ENCODE data around the gene SLC35F1.
A peak's percentile ranks its signal among the peaks of the same experiment; 100 is the strongest.

SLC35F1 gene

GRCh38 chr6:118206221-118206620 is 299.2 kb downstream of the SLC35F1 start:
- DNase-seq: no peak

- DNase-seq: no peak
These were observed 300.9 kb downstream of the SLC35F1 start for GRCh38 chr6:118207947-118208346.

DNA sequence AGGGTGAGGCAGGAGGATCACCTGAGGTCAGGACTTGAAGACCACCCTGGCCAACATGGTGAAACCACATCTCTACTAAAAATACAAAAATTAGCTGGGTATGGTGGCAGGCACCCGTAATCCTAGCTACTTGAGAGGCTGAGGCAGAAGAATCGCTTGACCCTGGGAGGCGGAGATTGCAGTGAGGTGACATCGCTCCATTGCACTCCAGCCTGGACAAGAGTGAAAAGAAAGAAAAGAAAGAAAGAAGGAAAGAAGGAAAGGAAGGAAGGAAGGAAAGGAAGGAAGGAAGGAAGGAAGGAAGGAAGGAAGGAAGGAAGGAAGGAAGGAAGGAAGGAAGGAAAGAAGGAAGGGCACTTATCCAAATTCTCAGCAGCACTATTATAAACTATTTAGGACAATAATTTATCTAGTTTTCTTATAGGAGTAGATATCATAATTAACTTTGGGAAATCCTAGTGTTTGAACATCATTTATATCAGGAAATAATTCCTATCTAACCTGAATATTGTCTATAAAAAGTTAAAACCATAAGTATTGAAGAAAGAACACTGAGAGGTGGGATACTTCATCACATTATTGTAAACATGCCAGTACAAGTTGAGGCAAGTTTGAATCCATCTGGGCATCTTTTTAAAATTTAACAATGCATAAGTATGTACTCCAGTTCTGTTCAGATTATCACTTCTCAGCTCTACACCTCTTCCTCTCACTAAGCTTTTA is 305.5 kb downstream of the SLC35F1 start:
- DNase-seq: no peak

GRCh38 chr6:118215269-118215668 is 308.2 kb downstream of the SLC35F1 start:
- no peak for DNase-seq

DNA sequence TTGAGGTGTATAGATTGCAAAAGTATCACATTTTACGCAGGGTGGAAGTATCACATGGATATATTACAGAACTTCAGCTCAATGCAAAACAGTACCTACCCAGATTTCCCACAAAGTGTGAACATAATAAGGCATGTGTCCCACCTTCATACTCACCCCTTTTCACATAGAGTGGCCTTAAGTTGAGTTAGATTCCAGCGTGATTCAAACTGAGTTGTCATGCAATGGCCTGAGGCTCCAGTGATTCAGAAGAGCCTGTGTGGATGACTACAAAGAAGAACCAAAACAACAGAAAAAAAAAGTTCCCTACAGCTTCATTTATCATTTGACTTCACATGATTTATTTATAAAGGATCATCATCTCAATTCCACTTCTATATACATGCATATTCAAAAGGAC is 309.7 kb downstream of the SLC35F1 start:
- DNase-seq: no peak

DNA sequence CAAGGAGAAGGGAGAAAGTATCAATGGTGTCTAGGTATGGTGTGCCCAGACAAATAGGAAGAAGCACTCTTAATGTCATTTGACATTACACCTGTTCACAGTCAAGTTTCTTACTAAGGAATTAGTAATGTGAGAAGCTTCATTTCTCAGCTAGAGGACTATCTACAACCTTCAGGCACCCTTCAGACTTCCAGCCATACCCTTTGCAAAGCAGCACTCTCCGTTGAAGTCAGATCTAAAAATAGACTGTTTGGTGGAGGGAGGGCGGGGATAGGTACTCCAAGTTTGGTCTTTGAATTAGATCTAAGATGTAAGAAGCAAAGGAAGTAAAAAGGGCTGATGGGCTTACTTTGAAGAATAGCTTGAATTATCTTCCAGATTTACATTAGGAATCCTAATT is 311.1 kb downstream of the SLC35F1 start:
- DNase-seq: no peak

DNA sequence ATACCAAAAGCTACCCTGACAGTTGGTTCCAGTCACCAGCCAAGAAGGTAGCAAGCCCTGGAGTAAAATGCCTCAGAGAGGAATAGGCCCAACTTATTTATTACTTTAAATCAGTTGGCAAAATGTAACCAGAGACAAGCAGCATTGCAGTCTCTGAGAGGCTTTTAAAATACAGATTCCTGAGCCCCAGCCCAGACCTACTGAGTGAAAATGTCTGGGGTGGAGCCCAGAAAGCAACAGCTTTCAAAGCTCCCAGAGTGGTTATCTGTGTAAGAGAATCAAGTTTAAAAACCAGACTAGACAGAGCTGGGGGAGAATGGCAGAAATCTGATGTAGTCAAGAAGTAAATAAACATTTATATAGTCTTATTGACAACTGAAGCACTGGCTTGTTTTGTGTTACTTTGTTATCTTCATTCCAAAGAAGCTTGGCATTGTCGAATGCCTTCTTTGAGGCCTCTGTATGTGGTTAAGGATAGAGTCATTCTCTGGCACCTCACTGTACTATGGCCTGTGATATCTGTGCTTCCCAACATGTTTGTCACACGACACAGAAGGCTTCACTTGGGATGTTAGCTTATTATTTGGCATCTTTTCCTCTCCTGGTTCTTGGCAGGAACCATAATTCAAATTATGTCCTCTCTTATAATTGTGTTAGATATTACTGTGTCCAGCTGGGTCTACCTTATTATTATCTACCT is 313.5 kb downstream of the SLC35F1 start:
- DNase-seq: no peak

DNA sequence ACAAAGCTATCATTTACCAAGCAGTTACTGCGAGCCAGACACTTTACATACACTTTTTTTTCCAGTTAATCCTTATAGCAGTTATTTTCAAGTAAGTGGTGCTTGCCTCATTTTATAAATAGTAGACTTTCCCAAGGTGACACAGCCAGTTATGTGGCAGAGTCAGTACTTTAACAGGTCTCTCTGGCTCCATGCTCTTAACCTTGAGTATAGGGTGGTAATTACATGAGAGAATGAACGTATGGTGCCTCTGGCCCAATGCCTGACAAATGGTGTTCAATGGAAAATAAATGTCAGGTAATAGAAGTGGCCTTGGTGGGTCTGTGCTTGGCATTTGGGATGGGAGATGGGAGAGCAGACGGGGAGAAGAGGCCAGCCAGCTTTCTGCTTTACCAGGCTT is 316.3 kb downstream of the SLC35F1 start:
- DNase-seq: no peak

GRCh38 chr6:118228886-118229285 is 321.8 kb downstream of the SLC35F1 start:
- no peak for DNase-seq

DNA sequence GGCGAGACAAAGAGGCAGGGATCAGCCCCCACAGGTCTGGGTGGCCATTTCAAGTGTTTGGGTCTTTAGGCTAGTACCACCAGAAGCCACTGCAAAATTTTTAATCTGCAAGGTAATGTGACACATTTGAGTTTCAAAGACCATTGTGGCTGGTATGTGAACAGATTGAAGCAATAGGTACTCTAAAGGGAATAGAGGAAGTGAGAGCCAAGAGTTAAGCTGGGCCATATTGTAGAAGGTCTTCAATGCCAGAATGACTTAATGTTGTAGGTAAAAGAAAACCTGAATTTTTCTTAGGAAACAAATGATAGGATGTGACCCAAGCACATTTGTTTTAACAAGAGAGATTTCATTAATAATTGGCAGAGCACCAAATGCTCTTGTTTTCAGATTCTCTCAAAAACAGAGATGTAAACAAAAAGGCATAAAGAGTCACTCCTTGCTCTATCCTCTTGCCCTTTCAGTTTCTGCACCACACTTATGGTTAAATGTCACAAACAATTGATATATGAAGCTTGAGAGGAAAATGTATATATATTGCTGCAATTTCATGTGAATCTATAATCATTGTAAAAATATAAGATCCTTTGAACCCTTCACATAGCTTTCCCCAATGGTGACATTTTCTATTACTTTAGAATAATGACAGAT is 333.9 kb downstream of the SLC35F1 start:
- DNase-seq: no peak

- no peak for DNase-seq
These were observed 339.3 kb downstream of the SLC35F1 start for GRCh38 chr6:118246406-118246805.

- no peak for DNase-seq
These were observed 341.1 kb downstream of the SLC35F1 start for GRCh38 chr6:118248171-118248570.

DNA sequence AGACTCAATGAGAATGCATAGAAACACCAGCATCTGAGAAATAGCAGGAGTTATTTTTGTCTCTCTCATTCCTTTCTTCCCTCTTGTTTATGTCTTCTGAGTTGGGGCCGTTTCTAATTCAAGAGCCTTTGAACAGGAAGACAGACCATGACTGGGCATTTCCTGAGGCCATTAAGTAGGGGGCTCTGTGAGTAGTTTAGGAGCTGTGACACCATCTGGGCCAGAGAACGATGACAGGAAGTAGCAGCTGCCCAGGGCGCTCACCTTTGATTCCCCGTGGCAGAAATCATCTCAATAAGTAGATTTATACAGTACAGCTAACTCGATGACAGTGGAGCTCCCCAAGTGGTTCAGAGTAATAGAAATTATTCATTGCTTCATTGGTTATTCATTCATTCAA is 342.6 kb downstream of the SLC35F1 start:
- DNase-seq: no peak

- DNase-seq: no peak
These were observed 345.4 kb downstream of the SLC35F1 start for GRCh38 chr6:118252474-118252873.

DNA sequence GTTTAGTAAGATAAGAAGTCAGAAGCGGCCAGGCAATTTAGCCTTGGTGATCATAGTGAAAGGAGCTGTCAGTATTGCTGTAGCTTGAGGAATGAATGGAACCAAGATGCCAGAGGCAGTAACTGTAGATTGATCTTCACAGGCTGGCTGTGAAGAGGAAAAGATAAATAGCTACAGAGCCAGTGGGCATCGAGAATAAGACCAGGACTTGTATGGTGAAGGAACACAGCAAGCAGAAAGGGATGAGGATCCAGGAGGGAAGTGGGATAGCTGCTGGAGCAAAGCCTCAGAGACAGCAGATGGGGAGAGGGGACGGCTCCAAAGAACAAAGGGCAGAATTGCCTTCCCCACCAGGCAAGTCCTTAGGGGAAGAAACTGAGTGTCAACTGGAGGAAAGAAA is 346.7 kb downstream of the SLC35F1 start:
- DNase-seq: no peak

DNA sequence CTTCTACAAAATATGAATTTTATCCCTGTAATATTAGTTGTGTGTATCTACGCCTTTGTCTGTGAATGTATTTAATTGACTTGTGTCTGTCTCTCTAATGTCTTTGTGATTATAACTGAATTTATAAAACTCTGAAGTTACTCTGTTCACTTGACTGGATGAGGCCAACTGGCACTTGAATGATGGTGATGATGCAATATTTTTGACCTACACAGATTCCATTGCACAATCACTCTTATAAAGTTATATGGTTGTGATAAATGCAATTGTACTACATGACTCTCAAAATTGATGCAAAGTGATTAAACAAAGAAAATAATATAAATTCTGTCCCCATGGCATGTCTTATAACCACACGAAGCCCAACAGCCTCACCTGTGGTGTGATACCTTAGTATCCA is 353.8 kb downstream of the SLC35F1 start:
- no peak for DNase-seq

DNA sequence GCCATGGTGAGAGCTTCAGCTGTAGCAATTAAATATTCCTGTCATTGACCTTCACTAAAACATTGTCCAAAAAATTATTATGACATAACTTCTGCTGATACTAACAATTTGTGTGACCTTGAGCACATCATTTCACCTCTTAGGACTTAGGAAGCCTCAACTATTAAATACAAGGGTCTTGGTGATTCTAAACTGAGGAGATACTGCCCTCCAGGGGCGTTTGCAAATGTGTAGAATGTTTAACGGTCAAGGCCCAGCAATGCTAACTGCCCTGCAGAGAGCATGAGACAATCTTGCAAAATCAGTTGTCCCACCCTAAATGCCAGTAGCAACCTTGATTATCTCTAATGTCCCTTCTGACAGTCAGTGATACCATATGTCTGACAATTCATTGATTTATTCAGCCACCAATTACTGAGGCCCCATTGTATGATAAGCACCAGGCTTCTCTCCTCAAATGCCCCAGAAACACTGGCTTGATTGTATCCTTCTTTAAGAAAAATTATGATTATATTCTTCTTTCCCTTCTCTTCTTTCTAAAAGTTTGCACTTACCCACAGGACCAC is 356.9 kb downstream of the SLC35F1 start:
- DNase-seq: no peak

- no peak for DNase-seq
These were observed 362.6 kb downstream of the SLC35F1 start for GRCh38 chr6:118269659-118270058.

GRCh38 chr6:118277631-118278030 is 370.6 kb downstream of the SLC35F1 start:
- no peak for DNase-seq

DNA sequence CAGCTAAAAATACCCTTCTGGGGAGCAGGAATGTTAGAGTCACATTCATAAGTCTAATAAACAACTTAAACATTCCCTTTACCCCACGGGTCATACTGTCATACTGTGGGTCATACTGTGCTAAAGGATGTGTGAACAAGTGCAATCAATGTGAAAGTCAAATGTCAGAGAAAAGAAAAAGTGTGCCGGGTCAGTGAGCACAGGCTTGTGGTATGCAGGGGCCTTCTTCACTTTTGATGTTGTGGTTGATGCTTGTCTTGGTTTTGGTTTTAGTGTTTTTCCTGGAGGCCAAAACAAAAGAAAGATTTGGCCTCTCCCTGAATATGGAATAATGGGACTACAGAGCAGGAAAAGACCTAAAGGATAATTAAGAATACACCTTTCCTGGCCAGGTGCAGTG is 373.1 kb downstream of the SLC35F1 start:
- no peak for DNase-seq

- no peak for DNase-seq
These were observed 374.2 kb downstream of the SLC35F1 start for GRCh38 chr6:118281291-118281690.

DNA sequence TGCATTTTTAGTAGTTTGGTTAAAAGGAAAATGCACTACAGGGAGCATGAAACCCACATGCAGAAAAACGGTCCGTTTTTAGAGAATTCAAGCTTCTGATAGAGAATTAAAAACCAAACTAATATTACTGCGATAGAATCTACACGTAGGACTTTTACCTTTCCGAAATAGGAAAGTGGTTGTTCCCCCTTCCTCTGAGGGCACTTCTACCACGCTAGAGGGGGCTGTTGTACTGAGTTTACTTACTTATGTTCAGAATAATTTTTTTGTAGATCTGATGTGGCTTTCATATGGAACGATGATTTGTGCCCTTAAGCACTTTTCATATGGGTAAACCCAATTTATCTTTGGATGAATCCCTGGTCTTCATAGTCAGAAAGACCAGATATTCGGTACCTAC is 376.7 kb downstream of the SLC35F1 start:
- DNase-seq: peak; percentile 39 to 53

DNA sequence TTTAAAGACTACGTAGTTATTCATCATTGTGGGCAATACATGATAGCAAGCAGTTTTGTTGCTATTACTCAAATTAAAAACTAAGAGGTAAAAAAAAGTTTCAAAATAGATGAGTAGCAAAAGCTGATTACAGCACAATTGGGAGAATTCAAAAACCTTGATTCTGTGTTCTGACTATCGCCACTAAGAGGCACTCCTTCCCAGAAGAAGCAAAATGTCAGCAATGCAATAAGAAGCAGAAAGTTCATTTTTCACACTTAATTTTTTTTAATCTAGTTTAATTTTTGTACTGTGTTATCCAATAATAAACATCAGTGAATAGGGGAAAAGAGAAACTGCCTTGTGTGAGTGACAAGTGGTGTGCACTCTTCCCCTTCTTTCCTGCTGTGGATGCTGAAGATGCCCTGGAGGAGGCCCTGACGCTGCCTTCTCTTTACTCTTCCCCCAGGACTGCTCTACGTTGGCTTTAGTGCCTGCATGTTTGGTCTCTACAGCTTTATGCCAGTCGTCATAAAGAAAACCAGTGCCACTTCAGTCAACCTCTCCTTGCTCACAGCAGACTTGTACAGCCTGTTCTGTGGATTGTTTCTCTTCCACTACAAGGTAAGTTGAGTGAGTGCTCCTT is 377.8 kb downstream of the SLC35F1 start:
- no peak for DNase-seq

Data from activated CD4-positive, alpha-beta T cell treated with anti-CD3 and anti-CD28 coated beads for 4 hours (primary cell).